HK-2 (cell line): ENCODE measurements around the gene NEUROD4.

Experiments
- DNase-seq: peaks from one replicate; pipeline ENCODE4 v3.0.0-alpha.2; 2018; ENCODE audit not compliant: unreplicated experiment

The NEUROD4 gene

DNA sequence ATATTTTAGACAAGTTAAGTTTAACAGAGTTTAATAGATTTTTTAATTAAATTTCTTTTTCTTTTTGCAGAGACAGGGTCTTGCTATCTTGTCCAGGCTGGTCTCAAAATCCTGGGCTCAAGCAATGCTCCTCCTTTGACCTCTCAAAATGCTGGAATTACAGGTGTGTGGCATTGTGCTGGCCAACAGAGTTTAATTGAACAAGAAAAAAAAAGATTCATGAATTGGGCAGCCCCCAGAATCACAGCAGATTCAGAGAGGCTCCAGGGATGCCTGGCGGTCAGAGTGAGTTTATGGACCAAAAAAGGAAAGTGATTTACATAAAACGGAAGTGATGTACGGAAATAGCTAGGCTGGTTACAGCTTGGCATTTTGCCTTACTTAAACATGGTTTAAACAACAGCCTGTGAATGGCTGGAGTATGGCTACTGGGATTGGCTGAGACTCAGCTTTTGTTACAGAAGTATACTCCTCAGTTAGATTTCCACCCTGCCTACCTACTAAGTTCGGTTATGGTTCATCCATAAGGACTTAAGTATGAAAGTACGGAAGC, 20.7 kb upstream of the NEUROD4 start:
- DNase-seq = no peak

DNA sequence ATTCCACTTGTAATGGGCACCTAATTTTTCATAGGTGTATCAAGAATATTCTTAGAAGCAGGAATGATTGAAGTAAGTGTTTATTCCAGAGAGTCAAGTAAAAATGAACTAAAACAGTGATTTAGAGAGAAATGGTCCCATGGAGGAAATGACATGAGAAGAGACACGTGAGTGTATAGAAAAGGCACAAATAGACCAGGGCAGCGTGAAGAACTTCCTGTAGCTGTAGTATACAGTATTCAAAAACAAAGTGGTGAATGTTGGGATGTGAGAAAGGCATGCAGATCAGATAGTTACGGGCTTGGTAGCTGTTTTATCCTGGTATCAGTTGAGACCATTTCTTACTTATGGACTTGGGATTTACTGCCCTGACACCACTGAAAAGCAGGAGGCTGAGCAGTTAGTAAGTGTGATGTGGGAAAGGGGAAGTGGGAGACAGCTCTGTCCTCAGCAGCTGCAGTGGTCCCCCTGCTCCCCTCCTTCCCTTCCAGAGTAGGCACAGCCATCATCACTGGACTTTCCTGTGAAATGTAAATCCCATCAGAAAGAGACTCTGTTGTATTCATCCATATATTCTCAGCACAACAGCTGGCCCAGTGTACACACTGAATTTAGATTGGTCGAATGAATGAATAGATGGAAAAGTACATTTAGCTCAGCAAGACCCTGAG, 18.4 kb upstream of the NEUROD4 start:
- DNase-seq = no peak

DNA sequence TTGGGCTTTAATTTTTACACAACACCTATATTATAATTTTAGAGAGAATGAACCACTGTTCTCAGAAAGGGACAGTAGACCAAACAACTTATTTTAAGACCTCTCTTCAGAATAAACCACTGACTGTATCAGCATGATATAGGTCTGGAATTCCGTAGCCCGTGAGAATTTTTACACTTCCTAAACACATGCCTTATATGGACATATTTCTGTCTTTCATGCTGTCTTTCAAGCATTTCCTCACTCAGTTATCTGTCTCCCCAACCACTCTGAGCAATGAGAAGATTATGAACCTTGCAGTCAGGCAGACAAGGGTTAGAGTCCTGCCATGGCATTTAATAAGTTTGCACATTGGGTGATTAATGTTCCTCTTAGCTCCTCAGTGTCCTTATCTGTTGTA, 17.4 kb upstream of the NEUROD4 start:
- no peak for DNase-seq

DNA sequence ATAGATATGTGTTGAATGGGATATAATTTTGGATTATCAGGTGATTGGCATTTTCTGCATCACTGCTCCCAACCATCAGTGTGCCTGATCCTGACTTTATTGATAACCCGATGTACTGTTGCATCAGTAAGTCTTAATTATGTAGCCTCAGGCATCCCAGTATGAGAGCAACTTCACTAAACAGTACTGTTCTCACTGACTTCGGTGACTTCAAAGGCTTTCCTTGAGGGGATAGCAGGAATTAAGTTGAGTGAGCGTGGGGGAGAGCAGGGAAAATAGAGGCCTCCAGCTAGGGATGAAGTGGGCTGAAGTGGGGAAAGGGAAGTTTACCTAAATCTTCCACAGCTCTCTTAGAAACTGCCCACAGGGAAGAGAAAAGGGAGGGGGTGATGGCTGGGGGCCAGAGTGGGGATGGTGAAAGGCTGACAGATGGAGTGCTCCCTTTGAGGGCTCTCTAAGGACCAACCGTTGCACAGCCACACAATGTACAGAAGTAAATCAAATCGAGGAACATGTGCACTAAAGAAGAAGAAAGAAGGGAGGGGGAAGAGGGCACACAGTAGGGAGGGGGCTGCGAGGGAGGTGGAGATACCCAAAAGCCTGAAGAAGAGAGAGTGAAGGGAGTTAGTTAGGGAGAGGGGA, 10.7 kb upstream of the NEUROD4 start:
- no peak for DNase-seq

DNA sequence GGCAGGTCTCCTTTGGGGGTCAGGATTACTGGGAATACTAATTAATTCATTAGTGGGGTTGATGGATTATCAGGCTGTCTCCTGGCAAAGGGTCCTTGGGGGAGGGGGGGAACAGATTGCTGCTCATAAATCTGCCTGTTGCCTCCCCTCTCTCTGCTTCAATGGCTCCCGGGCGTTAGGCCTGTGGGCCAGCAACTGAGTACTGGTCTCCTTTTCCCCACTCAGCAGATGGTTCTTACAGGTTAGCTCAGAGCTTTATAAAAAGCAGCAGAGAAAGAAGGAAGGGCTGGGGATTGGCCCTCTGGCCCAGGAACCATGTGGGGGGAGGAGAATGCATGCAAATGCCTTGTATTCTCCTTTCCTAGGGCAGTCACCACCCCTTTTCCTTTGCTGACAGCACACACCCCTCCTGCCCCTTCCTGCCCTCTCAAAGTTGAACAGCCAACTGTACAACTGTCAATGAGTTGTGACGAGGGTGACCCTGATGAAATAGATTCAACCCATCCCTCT, 2.3 kb upstream of the NEUROD4 start:
- DNase-seq = no peak

DNA sequence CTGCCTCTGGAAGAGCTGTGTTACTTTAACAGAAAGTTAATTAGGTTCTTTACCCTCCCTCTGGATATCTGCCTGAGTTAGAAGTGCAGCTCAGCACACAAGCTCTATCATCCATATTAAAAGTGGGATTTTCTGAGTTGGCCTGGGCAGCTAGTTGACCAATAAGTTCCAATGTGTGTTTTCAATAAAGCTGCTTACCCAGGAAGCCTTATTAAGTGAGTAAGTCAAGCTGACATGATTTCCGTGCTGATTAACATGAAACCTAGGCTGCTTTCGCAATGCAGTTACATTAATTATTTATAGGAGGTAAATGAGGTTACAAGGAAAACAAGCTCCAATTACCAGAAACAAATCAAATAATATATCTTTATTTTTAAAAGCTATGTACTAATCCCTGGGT, 4.8 kb downstream of the NEUROD4 start:
- DNase-seq = no peak

DNA sequence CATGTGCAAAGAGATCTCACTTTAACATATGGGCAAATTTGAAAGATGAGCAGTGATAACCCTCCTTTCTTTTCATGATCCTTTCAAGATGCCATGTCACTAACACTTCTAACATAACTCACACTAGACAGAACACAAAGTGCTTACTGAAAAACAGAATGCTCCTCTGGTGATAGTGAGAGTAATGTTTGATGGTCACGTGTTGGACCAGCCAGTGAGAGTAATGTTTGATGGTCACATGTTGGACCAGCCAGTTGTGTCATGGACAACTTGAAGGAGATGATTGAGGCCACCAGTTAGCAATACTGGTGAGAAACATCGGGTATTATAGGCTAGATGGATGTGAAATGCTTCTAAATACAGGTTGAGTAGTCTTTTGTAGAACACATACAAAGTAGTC, 5.7 kb downstream of the NEUROD4 start:
- DNase-seq = no peak

DNA sequence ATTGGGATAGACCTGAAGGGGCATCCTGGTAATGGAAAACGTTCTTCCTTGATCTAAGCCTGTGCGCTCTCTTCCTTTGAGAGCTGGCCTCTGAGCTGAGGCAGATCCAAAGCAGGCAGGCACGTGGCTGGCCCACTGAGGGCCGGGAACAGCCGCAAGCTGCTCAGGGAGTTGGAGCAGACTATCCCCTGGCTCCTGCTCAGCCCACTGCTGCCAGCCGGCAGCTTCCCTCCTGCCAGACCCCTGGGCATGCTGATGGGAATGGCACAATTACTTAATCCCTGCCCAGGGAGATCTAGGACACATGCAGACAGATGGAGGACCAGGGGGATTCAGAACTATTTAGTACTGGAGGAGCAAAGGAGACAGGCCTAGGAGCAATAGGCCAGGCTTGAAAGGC, 14.4 kb downstream of the NEUROD4 start:
- DNase-seq = no peak

DNA sequence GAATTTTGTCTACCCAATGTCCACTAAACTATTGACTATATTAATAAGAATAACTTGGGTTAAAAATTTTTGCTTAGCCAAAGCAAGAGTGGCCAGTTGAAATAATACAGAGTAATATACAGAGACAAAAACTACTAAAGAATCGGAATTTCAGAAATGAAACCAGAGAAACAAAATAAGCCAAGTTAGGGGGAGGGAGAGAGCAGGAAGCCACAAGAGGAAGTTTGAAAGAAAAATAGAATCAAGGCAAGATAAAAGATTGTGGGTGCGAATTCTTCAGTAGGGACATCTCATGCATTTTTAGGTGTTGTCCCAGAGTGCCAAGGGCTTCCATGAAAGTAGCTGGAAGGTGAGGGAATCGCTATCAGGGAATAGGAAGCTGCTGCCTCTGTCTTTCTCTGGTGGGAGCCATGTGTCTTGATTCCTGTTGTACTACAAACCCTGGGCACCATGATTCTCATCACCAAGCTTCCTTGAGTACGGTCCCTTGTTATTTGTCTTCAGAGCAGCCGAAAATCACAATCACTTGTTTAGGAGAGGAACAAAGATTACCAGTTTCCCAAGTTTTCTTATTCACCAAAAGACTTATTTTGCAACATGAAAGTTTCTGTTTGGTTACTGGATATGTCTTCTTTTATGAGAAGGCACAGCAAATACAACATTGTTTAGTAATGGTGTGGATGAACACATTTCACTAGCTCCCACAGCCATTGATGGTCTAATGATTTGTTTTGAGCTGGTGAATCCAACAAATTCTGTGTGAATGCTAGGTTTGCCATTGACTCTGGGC, 16.7 kb downstream of the NEUROD4 start:
- no peak for DNase-seq

DNA sequence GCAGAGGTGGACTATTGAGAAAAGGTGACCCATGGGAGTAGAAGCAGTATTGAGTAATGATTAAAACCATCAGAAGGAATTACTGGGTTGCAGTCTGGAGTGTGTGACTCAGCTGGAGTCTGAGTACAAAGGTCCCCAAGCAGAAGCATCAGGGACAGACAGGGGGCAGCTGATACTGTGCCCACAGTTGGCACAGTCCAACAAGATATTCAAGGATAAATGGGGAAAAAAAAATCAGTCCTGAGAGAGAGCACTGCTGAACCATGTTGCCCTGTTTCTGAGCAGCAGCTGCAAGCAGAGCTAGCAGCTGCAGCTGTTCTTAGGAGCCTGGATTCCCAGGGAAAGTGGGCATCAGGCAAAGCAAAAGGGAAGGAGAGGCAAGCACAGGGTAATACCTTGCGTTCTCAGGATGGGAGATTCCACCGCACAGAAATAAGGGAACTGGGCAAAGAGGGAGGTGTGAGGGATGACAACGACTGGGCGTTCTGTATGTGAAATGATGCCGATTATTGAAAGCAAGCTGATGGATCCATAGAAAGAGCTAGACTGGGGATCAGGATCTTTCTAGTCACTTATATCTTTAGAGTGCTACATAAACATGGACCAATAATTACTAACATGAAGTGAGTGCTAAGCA, 17.7 kb downstream of the NEUROD4 start:
- DNase-seq = no peak

DNA sequence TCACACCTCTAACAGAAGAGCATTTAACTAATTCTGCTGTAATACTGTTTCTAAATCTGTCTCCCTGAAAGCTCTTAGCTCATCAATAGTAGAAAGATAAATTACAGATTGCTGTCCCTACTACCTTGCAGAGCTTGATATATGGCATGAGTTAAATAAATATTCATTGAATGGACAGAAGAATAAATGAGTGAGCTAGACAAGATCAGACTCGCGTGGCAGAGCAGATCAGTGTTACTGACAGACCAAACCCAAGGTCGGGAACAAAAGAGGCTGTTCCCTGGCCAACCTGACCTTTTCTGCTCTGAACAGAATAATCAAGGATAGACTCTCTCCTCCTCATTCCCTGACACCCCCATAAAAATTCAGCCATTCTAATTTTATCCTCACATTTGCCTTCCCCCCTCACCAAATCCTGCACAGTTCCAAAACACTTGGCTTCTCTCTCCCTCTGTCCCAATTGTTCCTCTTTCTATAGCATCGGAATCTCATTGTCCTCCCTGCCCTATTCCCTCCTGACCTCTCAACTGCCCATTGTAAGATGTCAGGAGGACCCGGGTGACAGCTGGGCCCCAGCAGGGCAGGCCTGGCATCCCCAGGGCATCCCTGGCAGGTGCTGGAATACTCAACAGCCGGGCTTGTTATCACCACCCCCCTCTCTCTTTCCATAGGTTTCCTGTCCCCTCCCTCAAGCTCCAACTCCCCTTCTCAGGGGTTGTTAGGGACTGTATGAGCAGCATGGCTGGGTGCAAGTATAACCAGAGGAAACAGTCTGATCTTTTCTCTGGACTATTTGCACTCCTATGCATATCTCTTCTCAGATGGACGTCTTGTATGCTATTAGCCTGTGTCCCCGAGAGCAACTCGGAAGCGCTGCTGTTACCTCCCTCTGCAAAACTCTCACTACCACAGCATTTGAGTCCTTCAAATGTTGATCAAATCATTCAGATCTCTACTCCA, 19.9 kb downstream of the NEUROD4 start:
- no peak for DNase-seq

DNA sequence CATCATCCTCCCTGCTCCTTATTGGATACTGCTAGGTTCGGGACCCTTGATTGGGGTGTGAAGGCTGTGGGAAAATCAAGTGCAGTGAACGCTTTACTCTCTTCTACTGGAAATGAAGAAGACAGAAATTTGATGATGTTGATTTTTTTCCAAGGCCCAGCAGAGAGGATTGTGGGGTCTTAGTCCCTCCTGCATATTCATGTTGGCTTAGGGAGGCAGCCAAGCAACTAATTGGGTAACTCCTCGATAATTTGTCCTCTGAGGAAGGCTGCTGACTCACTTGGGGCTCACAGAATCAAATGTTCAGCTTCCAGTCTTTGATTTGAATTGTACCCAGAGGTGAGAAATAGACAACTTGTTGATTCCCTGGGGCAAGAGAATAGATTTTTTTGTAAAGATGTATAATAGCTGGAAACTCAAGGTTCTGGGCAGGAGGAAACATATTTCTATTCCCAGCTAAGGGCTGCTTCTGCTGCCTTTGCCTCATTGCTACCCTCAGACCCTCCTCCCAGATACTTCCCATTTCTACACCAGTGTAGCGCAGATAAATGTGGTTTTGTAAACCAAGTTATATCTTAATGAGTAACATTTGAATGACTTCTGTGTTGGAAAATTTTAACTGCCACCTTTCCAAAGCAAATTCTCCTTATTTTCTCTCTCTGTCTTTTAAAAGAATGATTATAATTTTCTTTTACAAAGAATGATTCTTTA, 21.7 kb downstream of the NEUROD4 start:
- DNase-seq = no peak

DNA sequence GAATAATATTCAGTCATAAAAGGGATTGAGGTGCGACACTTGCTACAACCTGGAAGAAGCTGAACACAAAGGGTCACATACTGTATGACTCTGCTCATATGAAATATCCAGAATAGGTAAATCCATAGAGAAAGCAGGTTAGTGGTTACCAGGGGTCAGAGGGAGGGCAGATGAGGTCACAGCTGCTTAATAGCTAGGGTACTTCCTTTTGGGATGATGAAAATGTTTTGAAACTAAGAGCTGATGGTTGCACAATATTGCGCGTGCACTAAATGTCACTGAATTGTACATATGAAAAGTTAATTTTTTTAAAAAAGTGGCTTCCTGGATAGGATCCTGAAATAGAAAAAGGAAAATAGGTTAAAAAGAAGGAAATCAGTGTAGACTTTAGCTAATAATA, 23.8 kb downstream of the NEUROD4 start:
- DNase-seq = no peak

DNA sequence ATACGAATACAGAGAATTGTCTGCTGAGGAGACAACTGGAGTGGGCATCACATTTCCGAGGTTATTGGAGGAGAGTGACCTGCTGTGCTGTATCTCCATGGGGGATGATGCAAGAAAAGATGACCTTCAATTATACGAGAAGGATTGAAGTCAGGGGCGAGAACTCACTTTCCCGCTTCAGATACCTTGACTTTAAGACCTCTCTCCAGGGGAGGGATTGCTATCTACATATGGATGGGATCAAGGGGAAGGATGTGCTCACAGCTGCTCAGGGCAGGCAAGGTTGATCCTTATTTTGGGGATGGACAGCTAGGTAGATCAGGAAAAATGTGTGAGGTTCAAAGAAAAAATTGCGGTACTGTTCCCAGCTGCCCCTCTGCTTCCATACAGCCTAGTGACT, 24.4 kb downstream of the NEUROD4 start:
- DNase-seq = no peak

DNA sequence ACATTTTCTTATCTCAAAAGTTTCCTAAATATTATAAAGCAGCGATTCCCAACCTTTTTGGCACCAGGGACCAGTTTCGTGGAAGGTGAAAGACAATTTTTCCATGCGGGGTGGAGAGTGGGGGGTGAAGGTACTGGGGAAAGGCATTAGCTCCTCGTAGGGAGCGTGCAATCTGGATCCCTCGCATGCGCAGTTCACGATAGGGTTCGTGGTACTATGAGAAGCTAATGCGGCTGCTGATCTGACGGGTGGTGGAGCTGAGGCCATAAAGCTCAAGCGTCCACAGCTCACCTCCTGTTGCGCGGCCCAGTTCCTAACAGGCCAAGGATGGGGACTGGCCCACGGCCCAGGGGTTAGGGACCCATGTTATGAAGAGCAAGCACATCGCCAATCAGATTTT, 29.9 kb downstream of the NEUROD4 start:
- DNase-seq = no peak

DNA sequence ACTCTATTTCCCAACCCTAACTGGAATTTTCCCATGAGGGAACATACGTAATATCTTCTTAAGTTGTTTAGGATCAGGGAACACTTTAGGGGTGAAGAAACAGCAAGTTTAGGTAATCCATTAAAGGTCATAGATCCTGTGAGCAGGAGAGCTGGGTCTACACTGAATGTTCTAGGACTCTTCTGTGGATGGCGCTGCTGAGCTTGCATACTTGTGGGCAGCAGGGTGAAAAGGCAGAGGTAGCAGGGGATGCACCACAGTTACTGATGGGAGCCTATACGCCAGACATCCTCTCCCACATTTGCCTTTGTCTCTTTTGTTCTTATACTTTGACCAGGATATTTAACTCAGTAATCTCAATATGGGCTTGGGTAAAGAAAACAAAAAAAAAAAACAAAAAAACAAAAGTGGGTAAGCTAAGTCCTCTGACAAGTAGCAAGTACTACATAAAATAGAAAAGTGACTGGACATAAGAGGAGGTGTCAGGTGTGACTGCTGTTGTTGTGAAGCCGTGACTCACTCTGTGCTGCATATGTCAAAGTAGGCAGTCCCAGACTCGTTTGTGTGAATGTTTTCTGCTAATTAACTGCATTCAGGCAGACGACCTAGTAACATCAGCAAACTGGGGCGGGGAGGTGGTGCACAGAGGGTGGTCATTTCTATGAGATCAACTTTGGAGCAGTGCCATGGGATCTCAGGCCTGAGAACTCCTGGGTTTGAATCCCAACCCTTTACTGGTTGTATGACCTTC, 31.6 kb downstream of the NEUROD4 start:
- no peak for DNase-seq

DNA sequence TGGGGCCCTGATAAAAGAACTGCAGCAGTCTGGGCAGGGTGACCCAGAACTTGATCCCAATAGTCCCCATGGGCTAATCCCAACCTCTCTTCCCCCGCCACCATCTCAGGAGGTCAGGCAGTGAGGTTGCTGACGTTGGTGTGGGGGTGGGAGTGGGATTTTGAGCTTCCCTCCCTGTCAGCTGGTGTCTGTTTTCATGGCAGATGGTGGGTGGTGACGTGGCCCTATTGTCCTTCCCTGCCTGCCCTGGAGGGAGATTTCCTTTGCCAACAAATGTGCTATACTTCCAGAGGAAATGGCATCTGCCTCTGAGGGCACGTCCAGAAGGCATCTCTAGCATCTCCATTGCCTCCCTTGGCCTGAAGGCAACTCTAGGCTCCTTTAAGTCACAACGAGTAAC, 37.7 kb downstream of the NEUROD4 start:
- no peak for DNase-seq

DNA sequence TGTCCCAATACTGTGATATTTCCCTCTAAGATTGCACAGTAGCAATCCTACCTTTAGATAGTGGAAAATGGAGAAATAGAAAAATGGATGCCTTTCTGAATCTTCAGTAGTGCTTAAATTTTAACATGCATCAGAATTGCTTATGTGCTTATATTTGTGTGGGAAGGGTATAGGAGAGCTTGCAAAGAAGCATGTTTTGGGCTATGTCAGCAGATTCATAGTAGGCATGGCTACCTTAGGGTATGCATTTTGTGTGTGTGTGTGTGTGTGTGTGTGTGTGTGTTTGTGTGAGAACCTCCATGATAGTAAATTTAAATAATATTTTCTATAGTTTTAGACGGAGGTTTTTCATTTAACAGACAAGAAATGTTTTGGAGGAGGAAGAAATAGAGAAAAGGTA, 38.3 kb downstream of the NEUROD4 start:
- no peak for DNase-seq

DNA sequence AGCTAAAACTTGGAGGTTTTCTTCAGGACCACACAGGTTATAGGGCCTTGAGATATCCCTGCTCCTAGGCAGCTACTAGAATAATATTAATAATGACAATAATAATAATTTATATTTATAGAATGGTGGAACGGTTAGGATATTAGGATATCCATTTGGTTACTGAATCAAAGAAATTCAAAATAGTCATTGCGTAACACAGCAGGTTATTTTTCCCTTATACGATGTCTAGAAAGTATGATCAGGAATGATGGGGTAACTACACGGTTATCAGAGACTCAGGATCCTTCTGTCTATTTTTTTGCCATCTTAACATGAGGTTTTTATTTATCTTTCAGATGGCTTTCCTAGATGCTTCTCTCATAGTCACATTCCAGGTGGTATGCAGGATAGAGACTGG, 39.0 kb downstream of the NEUROD4 start:
- DNase-seq = no peak

DNA sequence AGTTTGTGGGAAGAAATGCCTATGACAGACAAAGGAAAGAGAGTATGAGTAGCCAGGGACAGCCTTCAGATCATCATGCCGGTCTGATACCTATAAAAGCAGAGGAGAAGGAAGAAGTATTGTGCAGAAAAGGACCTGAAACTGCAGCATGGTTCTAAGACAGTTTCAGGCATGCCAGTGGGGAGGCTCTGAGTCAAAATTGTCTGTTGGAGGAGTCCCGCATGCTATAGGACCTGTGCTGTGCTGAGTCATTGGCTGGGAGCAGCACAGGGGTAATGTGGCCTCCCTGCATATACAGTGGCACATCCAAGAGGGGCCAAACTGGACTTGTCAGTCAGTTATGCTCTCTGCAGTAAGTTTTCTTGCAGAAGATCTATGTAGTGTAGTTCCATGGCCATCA, 40.7 kb downstream of the NEUROD4 start:
- DNase-seq = no peak
